Gastroesophageal sphincter (tissue), 4 donors: Measurements from ENCODE around the gene CROCC2. TPM values are rescaled to one million over a fixed set of nuclear protein-coding genes. Genes with fewer than 3 reads are reported as not detected.

Experiments
- ATAC-seq: fragments of 150-250 bp; one replicate; pipeline ENCODE4 v1.9.1; 2016; ENCODE audit warnings: mild to moderate bottlenecking, moderate library complexity
- H3K27ac ChIP-seq, 4 donors: fragments of 200-600 bp; sonication (generic) in 3 of 4; 1 replicate in 3 of 4; 2 replicates in 1 of 4; pipeline ENCODE4 v1.5.1; 2016 to 2019
- H3K27me3 ChIP-seq: fragments of 200-600 bp; sonication (generic); one replicate; pipeline ENCODE4 v1.5.1; 2019
- H3K36me3 ChIP-seq, 2 donors: fragments of 200-600 bp; sonication (generic); one replicate each; pipeline ENCODE4 v1.5.1; 2019; ENCODE audit warnings: control low read depth in 1 of 2
- H3K4me1 ChIP-seq, 3 donors: fragments of 200-600 bp; sonication (generic); 1 replicate in 2 of 3; 2 replicates in 1 of 3; pipeline ENCODE4 v1.5.1; 2016 to 2019; ENCODE audit warnings: control low read depth in 2 of 3
- H3K4me3 ChIP-seq, 2 donors: fragments of 200-600 bp; sonication (generic); one replicate each; pipeline ENCODE4 v1.5.1; 2019; ENCODE audit warnings: mild to moderate bottlenecking in 1 of 2, moderate library complexity in 1 of 2
- H3K9me3 ChIP-seq, 3 donors: fragments of 200-600 bp; sonication (generic); one replicate each; pipeline ENCODE4 v1.5.1; 2017 to 2019; ENCODE audit warnings: control low read depth in 2 of 3
- CTCF ChIP-seq, 4 experiments: fragments of 200-600 bp in 2 of 4; fragments of 450-650 bp in 2 of 4; sonication (generic) in 1 of 4; IDR thresholded peaks; one replicate each; pipeline ENCODE4 v1.5.1; 2017 to 2019; ENCODE audit warnings: antibody characterized with exemption in 4 of 4, mild to moderate bottlenecking in 2 of 4, moderate library complexity in 2 of 4
- EP300 ChIP-seq: sonication (generic); formaldehyde crosslinking; IDR thresholded peaks from one replicate; pipeline ENCODE4 v1.6.1; 2017; ENCODE audit warnings: antibody characterized with exemption, mild to moderate bottlenecking
- POLR2A ChIP-seq, 2 donors: fragments of 450-650 bp; IDR thresholded peaks; one replicate each; pipeline ENCODE4 v1.6.1; 2017; ENCODE audit warnings: antibody characterized with exemption in 2 of 2, mild to moderate bottlenecking in 2 of 2, moderate library complexity in 1 of 2
- POLR2AphosphoS5 ChIP-seq: sonication (generic); formaldehyde crosslinking; IDR thresholded peaks from one replicate; pipeline ENCODE4 v1.6.1; 2017; ENCODE audit warnings: antibody characterized with exemption
- WGBS, 2 donors: methylation state at CpG; one replicate each; pipeline ENCODE4 v1.1.5; 2018; ENCODE audit warnings: low coverage in 1 of 2; 5-methylcytosine and 5-hydroxymethylcytosine counted together
- total RNA-seq, 4 donors: library from RNA; depleted of rRNA; stranded (reverse); fragments of >200 nt; gene quantifications; one replicate each; pipeline ENCODE4 v1.1.0, GENCODE V29; 2016

The CROCC2 gene
- total RNA-seq, 4 donors from 2014 or later: not detected

- no peaks in the 10 kb centered on the region for H3K36me3 ChIP-seq
- H3K4me3 ChIP-seq: no peak overlapping the region
- TF ChIP-seq EP300 (no peak), CTCF (IDR thresholded peaks at IDR 0.05) (no peak), POLR2A (IDR thresholded peaks at IDR 0.05) (no peak), POLR2AphosphoS5 (no peak)
- H3K27ac ChIP-seq: no peak overlapping the region
- WGBS, 2 donors: 80% methylated on average over 1 of the region's 34 CpGs; no CpG with 5 or more reads in 1 of the 2 donors
- no peaks in the 10 kb centered on the region for H3K9me3 ChIP-seq
- ATAC-seq: no peak
- peaks cover 46% of the 10 kb centered on the region for H3K27me3 ChIP-seq
- peaks cover 0 to 10% (median 0%) of the 10 kb centered on the region in 3 donors for H3K4me1 ChIP-seq
Observed at GRCh38 chr2:240903191-240904060, 2.7 kb upstream of the CROCC2 start.

- Histone ChIP-seq H3K4me1 (no peaks in the 10 kb centered on the region), H3K27ac (no peak overlapping the region), H3K9me3 (no peaks in the 10 kb centered on the region), H3K36me3 (no peaks in the 10 kb centered on the region), H3K27me3 (peaks cover 49% of the 10 kb centered on the region), H3K4me3 (no peak overlapping the region)
- no peak for TF ChIP-seq POLR2AphosphoS5
- TF ChIP-seq EP300: no peak
- no peak for TF ChIP-seq POLR2A (IDR thresholded peaks at IDR 0.05)
- TF ChIP-seq CTCF (IDR thresholded peaks at IDR 0.05): no peak
- ATAC-seq: no peak
- WGBS, 2 donors: 84 to 100% methylated on average over 1 to 4 of the region's 19 CpGs
Observed at GRCh38 chr2:240904216-240905175, 1.6 kb upstream of the CROCC2 start.

- Histone ChIP-seq H3K36me3 (no peaks in the 10 kb centered on the region), H3K4me3 (no peak overlapping the region), H3K9me3 (no peaks in the 10 kb centered on the region), H3K27ac (no peak overlapping the region), H3K4me1 (no peaks in the 10 kb centered on the region), H3K27me3 (peaks cover 51% of the 10 kb centered on the region)
- 31% methylated on average over 3 of the region's 13 CpGs; no CpG with 5 or more reads in 1 of the 2 donors for WGBS, 2 donors
- no peak for TF ChIP-seq CTCF (IDR thresholded peaks at IDR 0.05)
- no peak for TF ChIP-seq EP300
- no peak for TF ChIP-seq POLR2AphosphoS5
- no peak for TF ChIP-seq POLR2A (IDR thresholded peaks at IDR 0.05)
- ATAC-seq: no peak
Observed at GRCh38 chr2:240905176-240905781, 857 bp upstream of the CROCC2 start.

GRCh38 chr2:240906911-240907590 is 915 bp downstream of the CROCC2 start:
- no peak for ATAC-seq
- no peak overlapping the region for H3K27ac ChIP-seq

More at GRCh38 chr2:240906911-240907590, 915 bp downstream of the CROCC2 start:
- H3K9me3 ChIP-seq: no peaks in the 10 kb centered on the region
- H3K4me3 ChIP-seq: no peak overlapping the region
- 60% methylated on average over 8 of the region's 22 CpGs; no CpG with 5 or more reads in 1 of the 2 donors for WGBS, 2 donors
- H3K4me1 ChIP-seq: no peaks in the 10 kb centered on the region
- no peak for TF ChIP-seq POLR2AphosphoS5
- no peak for TF ChIP-seq POLR2A (IDR thresholded peaks at IDR 0.05)
- TF ChIP-seq EP300: no peak
- no peaks in the 10 kb centered on the region for H3K36me3 ChIP-seq
- H3K27me3 ChIP-seq: peaks cover 63% of the 10 kb centered on the region
